GM12801 (cell line): ENCODE measurements around the gene UFD1.

Experiments used
- TF ChIP-seq, protein P1 (sequence below): IDR thresholded peaks from one replicate; pipeline ENCODE4 v1.5.1; 2011; ENCODE audit warnings: control low read depth; ENCODE audit not compliant: insufficient read length; ENCODE audit errors: extremely low read depth

Gene UFD1

DNA sequence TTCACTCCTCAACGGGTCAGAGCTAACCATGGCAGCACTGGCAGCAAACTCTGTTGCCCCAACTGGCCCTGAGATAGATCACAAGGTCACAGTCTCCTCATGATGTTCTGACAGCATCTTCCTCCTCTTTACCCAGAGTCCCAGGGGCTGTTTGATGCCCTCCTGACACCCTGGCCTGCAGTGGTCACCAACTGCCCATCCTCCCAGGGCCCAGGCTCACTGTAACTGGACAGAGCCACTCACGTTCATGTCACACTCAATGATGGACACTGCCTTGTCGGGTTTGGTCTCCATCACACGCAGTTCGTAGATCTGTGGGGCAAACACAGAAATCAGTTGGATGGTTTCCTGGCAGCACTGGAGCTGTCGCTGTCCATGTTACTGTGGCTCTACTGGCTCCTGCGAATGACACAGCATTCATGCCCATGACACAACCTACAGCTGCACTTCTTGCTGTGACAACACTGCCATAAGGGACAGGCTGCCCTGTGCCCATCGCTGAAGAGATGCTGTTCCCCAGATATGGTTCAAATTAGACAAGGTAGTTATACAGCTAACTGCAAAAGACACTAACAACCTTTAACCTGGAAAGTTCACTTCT is 21.1 kb downstream of the UFD1 start:
- TF ChIP-seq, protein P1, sequence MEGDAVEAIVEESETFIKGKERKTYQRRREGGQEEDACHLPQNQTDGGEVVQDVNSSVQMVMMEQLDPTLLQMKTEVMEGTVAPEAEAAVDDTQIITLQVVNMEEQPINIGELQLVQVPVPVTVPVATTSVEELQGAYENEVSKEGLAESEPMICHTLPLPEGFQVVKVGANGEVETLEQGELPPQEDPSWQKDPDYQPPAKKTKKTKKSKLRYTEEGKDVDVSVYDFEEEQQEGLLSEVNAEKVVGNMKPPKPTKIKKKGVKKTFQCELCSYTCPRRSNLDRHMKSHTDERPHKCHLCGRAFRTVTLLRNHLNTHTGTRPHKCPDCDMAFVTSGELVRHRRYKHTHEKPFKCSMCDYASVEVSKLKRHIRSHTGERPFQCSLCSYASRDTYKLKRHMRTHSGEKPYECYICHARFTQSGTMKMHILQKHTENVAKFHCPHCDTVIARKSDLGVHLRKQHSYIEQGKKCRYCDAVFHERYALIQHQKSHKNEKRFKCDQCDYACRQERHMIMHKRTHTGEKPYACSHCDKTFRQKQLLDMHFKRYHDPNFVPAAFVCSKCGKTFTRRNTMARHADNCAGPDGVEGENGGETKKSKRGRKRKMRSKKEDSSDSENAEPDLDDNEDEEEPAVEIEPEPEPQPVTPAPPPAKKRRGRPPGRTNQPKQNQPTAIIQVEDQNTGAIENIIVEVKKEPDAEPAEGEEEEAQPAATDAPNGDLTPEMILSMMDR: no peak

DNA sequence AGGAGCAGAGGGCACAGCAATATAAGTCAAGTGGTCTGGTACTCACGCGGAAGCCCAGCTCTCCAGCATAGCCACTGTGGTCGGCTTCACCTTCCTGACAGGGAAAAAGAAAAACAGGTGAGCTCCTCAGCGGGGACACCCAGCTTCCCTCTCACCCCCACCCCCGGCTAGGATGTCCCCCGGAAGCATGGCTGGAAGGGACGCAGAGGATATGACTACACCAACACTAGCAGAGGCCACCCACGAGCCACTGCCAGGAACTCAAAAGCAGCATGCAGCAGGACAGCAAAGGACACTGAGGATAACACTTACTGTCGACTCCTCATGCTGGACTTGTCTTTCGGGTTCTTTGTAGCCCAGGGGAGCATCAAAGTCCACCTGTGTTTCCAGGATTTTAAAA is 22.5 kb downstream of the UFD1 start:
- TF ChIP-seq, protein P1: no peak

DNA sequence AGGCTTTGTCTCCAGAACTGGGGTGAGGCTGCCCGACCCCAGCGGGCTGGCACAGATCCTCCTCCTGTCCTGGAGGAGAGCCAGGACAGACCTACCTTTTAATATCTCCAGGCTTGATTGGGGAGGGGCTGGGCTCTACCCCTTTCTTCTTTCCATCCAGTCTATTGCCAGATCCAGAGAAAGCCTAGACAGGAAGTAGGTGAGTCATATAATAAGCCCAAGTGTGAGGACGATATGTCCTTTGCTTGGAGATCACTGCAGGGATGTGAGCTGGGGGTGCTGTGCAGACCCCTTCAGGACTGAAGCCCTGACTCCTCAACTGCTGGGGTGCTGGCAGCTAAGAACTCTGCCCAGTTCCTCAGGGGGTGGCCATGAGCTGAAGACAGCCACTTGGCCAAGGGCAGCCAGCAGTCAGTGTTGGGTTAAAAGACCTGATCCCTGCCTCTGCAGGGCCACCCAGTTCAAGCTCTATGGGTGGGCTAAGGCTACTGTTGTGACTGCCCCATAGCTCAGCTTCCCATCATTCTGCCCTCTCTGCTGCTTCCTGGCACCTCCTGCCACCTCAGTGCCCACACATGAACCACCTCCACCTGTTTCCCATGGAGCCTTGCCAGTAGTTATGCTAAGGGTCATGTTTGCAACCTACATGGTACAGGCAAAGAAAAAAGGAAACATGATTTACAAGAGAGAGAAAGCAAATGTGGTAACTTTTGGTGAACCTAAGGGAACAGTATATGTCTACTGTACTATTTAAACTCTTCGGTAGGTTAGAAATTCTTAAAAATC is 23.2 kb downstream of the UFD1 start:
- TF ChIP-seq, protein P1: no peak

DNA sequence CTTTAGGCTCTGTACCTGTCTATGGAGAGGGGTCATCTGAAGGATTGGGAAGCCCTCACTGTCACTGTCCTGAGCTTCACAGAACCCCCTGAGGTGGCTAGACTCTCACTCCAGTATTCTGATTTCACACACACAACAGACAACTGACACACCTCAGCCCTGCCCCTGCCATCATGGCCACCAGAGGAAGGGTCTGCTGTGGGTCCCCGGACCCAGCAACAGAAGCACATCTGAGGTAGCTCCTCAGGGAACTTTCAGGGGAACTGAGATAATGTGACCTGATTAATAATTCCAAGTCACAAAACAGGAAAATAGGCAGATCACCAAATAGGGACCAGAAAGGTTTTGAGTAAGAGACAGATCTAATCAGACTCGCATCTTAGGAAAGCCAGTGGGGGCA is 24.0 kb downstream of the UFD1 start:
- TF ChIP-seq, protein P1: no peak

DNA sequence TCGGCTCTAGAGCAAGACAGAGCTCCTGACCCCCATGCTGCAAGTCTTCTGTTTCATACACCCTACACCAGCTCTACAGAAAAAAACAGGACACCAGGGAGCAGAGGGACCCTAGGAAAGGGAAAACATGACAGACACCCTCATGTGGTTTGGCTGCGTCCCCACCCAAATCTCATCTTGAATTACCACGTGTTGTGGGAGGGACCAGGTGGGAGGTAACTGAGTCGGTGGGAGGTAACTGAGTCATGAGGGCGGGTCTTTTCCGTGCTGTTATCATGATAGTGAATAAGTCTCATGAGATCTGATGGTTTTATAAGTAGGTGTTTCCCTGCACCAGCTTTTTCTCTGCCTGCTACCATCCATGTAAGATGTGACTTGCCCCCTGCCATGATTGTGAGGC is 24.8 kb downstream of the UFD1 start:
- TF ChIP-seq, protein P1: no peak

DNA sequence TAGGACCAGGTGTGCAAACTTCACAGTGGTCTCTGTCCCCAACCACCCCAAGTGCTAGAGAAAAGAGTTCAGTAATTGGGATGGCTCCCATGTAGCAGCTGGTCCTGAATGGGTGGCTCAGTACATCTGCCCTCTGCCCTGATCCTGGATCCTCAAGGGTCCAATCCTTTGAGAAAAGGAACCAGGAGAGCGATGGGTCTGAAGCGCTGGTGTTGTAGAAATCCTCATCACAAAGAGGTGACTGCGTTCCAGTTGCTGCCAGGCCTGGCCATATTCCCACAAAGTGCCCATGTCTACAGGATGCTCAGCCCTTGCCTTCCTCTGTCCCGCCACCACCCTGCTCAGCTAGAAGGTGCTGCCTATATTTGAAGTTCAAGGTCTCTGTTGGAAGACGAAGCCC is 25.3 kb downstream of the UFD1 start:
- TF ChIP-seq, protein P1: no peak

DNA sequence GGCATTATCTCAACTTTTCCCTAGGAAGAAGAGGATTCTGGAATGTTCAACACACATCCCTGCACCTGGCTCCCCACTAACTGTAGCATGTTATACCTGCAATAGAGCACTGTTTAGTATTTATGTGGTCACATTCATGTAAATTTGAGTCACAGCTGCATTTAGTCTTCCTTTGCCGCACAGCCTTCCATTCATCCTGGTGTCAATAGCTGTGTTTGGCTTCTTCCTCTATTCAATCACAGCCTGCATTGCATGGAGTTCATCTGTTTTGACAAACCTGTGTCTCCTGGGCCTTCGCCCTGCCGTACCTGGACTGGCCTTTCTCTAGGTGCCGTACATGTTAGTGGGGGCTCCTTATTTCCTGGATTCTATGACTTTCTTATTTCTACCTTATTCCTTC is 27.4 kb downstream of the UFD1 start:
- TF ChIP-seq, protein P1: no peak
